GM23338 (cell line): Measurements from ENCODE around the gene NUCKS1. TPM values are rescaled to one million over a fixed set of nuclear protein-coding genes. Genes with fewer than 3 reads are reported as not detected.

ENCODE experiments used
- ATAC-seq: fragments of 200-7000 bp; cut with Tn5 transposase; 3 replicates; pipeline ENCODE4 v1.9.1; 2020
- DNase-seq: peaks from one replicate; pipeline ENCODE4 v3.0.0-alpha.2; 2015; ENCODE audit warnings: low spot score
- H2AFZ ChIP-seq: fragments of 200-600 bp; sonication (generic); 2 replicates; pipeline ENCODE4 v1.8.0; 2016; ENCODE audit warnings: antibody characterized with exemption, mild to moderate bottlenecking, moderate library complexity
- H3F3A ChIP-seq: fragments of 200-600 bp; sonication (generic); replicated peaks from 2 replicates; pipeline ENCODE4 v1.8.0; 2017; ENCODE audit warnings: antibody characterized with exemption, mixed run types, low read depth
- H3K27ac ChIP-seq: fragments of 200-600 bp; sonication (generic); 2 replicates; pipeline ENCODE4 v1.6.1; 2016; ENCODE audit warnings: low read depth
- H3K27me3 ChIP-seq: fragments of 200-600 bp; sonication (generic); 2 replicates; pipeline ENCODE4 v1.8.0; 2016; ENCODE audit warnings: mild to moderate bottlenecking, mixed run types, moderate library complexity; ENCODE audit not compliant: insufficient read depth
- H3K36me3 ChIP-seq: fragments of 200-600 bp; sonication (generic); 2 replicates; pipeline ENCODE4 v1.8.0; 2016; ENCODE audit warnings: mild to moderate bottlenecking; ENCODE audit not compliant: insufficient read depth
- H3K4me1 ChIP-seq: fragments of 200-600 bp; sonication (generic); 2 replicates; pipeline ENCODE4 v1.8.0; 2016; ENCODE audit warnings: mild to moderate bottlenecking, moderate library complexity; ENCODE audit not compliant: insufficient read depth
- H3K4me2 ChIP-seq: fragments of 200-600 bp; sonication (generic); 2 replicates; pipeline ENCODE4 v1.7.1; 2017; ENCODE audit warnings: mixed run types
- H3K4me3 ChIP-seq: fragments of 200-600 bp; sonication (generic); 2 replicates; pipeline ENCODE4 v1.6.1; 2016; ENCODE audit warnings: mixed run types
- H3K79me2 ChIP-seq: fragments of 200-600 bp; sonication (generic); replicated peaks from 2 replicates; pipeline ENCODE4 v1.8.0; 2017; ENCODE audit warnings: mild to moderate bottlenecking; ENCODE audit not compliant: insufficient read depth
- H3K9me2 ChIP-seq: fragments of 200-600 bp; sonication (generic); 2 replicates; pipeline ENCODE4 v1.8.0; 2017; ENCODE audit not compliant: insufficient read depth
- H4K20me1 ChIP-seq: fragments of 200-600 bp; sonication (generic); replicated peaks from 2 replicates; pipeline ENCODE4 v1.8.0; 2017; ENCODE audit warnings: mild to moderate bottlenecking; ENCODE audit not compliant: insufficient read depth
- H3K27ac Mint-ChIP-seq: 2 replicates; pipeline ENCODE4 v1.8.0; 2020; ENCODE audit warnings: inconsistent platforms, mild to moderate bottlenecking, moderate library complexity, mixed read lengths
- H3K27me3 Mint-ChIP-seq: 3 replicates; pipeline ENCODE4 v1.8.0; 2022; ENCODE audit warnings: low read depth, mild to moderate bottlenecking, moderate library complexity, mixed read lengths, inconsistent platforms; ENCODE audit not compliant: insufficient read depth, poor library complexity
- H3K36me3 Mint-ChIP-seq: 3 replicates; pipeline ENCODE4 v1.8.0; 2021; ENCODE audit warnings: low read depth, mild to moderate bottlenecking, inconsistent platforms, moderate library complexity, mixed read lengths
- H3K4me1 Mint-ChIP-seq: 3 replicates; pipeline ENCODE4 v1.8.0; 2020; ENCODE audit warnings: mild to moderate bottlenecking, inconsistent platforms, mixed read lengths
- H3K4me3 Mint-ChIP-seq: 3 replicates; pipeline ENCODE4 v1.8.0; 2021; ENCODE audit warnings: moderate library complexity, mild to moderate bottlenecking, inconsistent platforms, mixed read lengths
- H3K9me3 Mint-ChIP-seq: 3 replicates; pipeline ENCODE4 v1.8.0; 2020; ENCODE audit warnings: moderate library complexity, mild to moderate bottlenecking, inconsistent platforms, mixed read lengths
- EZH2 ChIP-seq: fragments of 200-600 bp; sonication (generic); IDR thresholded peaks from one replicate; pipeline ENCODE4 v1.8.0; 2017; ENCODE audit warnings: antibody characterized with exemption, mild to moderate bottlenecking, low read depth; ENCODE audit not compliant: unreplicated experiment
- JUNB ChIP-seq: IDR thresholded peaks from one replicate; pipeline ENCODE4 v1.6.1; 2016; ENCODE audit warnings: antibody characterized with exemption; ENCODE audit not compliant: unreplicated experiment
- ZNF114 ChIP-seq: fragments of 250-450 bp; sonication (Bioruptor Pico); IDR thresholded peaks from 2 replicates; pipeline ENCODE4 v1.5.0; 2020; ENCODE audit warnings: mild to moderate bottlenecking, moderate library complexity
- polyA plus RNA-seq: library from polyadenylated mRNA; unstranded; fragments of >200 nt; fragmentation: Nextera tagmentation; extraction: Ambion mirVana; gene quantifications from 2 replicates; pipeline ENCODE4 v1.2.1, GENCODE V29; 2016
- total RNA-seq: library from RNA; depleted of rRNA; stranded (reverse); fragments of >200 nt; shearing (Covaris generic); gene quantifications from 2 replicates; pipeline ENCODE4 v1.2.3, GENCODE V29; 2014
- TF ChIP-seq, protein P1 (sequence below): fragments of 250-450 bp; sonication (Bioruptor Pico); IDR thresholded peaks from 2 replicates; pipeline ENCODE4 v1.5.0; 2020; ENCODE audit warnings: mild to moderate bottlenecking, moderate library complexity

Gene NUCKS1
- total and polyA plus RNA-seq, 2 experiments from 2014 or later: 255 to 307 TPM

DNA sequence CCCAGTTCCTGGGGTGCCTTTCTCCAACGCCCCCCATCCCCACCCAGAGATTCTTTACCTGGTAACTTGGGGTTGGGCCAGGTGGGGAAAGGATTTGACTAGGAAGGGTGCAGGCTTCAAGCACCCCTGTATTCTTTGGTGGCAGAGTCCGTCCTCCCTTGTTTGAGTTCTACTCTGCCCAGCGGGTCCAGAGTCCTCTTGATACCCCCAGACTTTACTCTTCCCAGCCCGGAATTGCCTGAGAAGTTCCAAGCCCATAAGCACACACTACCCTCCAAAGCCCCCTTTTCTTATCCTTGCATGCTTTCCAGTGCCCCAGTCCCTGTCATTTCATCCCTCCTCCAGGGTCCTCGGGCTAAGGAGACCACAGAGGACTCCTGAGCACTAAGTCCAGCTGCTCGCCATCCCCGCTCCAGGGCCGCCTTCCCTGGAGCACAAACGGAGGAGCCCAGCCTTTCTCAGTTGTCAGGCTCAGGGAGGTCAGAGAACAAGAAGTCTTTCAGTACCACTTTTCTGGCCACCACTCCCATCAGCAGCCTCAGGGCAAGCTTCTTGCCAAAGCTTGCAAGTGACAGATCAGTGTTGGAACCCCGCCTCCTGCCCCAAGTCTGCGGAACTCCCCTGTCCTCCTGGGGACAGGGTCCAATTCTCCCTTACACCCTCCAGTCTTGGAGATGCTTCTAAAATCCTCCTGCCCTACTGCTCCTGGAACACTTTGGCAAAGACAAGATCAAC is 81.9 kb downstream of the NUCKS1 start (continued):
- TF ChIP-seq, protein P1, sequence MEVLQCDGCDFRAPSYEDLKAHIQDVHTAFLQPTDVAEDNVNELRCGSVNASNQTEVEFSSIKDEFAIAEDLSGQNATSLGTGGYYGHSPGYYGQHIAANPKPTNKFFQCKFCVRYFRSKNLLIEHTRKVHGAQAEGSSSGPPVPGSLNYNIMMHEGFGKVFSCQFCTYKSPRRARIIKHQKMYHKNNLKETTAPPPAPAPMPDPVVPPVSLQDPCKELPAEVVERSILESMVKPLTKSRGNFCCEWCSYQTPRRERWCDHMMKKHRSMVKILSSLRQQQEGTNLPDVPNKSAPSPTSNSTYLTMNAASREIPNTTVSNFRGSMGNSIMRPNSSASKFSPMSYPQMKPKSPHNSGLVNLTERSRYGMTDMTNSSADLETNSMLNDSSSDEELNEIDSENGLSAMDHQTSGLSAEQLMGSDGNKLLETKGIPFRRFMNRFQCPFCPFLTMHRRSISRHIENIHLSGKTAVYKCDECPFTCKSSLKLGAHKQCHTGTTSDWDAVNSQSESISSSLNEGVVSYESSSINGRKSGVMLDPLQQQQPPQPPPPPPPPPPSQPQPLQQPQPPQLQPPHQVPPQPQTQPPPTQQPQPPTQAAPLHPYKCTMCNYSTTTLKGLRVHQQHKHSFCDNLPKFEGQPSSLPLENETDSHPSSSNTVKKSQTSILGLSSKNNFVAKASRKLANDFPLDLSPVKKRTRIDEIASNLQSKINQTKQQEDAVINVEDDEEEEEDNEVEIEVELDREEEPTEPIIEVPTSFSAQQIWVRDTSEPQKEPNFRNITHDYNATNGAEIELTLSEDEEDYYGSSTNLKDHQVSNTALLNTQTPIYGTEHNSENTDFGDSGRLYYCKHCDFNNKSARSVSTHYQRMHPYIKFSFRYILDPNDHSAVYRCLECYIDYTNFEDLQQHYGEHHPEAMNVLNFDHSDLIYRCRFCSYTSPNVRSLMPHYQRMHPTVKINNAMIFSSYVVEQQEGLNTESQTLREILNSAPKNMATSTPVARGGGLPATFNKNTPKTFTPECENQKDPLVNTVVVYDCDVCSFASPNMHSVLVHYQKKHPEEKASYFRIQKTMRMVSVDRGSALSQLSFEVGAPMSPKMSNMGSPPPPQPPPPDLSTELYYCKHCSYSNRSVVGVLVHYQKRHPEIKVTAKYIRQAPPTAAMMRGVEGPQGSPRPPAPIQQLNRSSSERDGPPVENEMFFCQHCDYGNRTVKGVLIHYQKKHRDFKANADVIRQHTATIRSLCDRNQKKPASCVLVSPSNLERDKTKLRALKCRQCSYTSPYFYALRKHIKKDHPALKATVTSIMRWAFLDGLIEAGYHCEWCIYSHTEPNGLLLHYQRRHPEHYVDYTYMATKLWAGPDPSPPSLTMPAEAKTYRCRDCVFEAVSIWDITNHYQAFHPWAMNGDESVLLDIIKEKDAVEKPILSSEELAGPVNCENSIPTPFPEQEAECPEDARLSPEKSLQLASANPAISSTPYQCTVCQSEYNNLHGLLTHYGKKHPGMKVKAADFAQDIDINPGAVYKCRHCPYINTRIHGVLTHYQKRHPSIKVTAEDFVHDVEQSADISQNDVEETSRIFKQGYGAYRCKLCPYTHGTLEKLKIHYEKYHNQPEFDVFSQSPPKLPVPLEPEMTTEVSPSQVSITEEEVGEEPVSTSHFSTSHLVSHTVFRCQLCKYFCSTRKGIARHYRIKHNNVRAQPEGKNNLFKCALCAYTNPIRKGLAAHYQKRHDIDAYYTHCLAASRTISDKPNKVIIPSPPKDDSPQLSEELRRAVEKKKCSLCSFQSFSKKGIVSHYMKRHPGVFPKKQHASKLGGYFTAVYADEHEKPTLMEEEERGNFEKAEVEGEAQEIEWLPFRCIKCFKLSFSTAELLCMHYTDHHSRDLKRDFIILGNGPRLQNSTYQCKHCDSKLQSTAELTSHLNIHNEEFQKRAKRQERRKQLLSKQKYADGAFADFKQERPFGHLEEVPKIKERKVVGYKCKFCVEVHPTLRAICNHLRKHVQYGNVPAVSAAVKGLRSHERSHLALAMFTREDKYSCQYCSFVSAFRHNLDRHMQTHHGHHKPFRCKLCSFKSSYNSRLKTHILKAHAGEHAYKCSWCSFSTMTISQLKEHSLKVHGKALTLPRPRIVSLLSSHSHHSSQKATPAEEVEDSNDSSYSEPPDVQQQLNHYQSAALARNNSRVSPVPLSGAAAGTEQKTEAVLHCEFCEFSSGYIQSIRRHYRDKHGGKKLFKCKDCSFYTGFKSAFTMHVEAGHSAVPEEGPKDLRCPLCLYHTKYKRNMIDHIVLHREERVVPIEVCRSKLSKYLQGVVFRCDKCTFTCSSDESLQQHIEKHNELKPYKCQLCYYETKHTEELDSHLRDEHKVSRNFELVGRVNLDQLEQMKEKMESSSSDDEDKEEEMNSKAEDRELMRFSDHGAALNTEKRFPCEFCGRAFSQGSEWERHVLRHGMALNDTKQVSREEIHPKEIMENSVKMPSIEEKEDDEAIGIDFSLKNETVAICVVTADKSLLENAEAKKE (CRISPR knock-in tag): no peak
- TF ChIP-seq EZH2: no peak

DNA sequence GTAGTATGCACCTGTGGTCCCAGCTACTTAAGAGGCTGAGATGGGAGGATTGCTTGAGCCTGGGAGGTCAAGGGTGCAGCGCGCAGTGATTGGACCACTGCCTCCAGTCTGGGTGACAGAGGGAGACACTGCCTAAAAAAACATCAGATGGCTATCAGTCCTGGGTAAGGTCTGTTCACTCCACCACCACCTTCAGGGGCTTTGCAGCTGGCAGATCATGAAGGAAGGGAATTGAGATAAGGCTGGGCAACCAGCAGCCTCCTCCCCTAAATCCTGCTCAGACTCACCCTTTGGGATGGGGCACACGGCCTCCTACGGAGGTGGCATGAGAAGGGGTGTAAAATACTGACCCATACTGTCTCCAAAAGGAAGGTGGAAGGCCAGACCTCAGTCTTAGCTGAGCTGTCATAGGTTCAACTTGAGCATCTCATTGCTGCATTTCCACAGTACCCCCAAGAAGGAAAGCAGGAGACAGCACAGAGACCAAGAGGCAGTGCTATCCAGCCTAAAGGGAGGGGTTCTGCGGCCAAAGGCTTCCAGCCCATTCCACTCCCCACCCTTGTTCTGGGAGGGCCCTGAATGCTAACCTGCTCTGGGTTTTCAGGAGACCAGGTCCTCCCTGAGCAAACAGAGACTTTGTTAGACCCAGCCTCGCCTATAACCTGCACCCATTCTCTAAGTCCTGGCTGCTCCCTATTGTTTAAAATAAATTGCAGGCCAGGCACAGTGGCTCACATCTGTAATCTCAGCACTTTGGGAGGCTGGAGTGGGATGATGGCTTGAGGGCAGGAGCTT is 83.4 kb downstream of the NUCKS1 start:
- H3K79me2 ChIP-seq: peaks cover 28% of the 10 kb centered on the region

More for the DNA sequence above, 83.4 kb downstream of the NUCKS1 start:
- no peak overlapping the region for H3K4me2 ChIP-seq
- no peaks in the 10 kb centered on the region; the same call in 1 of the 2 replicates for H4K20me1 ChIP-seq
- ATAC-seq (no peak), DNase-seq (no peak)
- Mint-ChIP-seq H3K4me1 (peaks cover 63% of the 10 kb centered on the region), H3K27ac (no peak overlapping the region), H3K9me3 (no peaks in the 10 kb centered on the region), H3K27me3 (peaks cover 17% of the 10 kb centered on the region), H3K4me3 (no peak overlapping the region), H3K36me3 (peaks cover 6% of the 10 kb centered on the region; the same call in 2 of the 3 replicates)
- no peaks in the 10 kb centered on the region for H3K36me3 ChIP-seq
- H3K4me3 ChIP-seq: no peak overlapping the region
- TF ChIP-seq ZNF114 (CRISPR knock-in tag) (no peak), JUNB (no peak)
- H3K9me2 ChIP-seq: no peaks in the 10 kb centered on the region
- H3K27me3 ChIP-seq: no peaks in the 10 kb centered on the region
- 0 out of 2 replicates have a peak, but pooled peaks cover 5% of the 10 kb centered on the region for H3F3A ChIP-seq
- peaks cover 36% of the 10 kb centered on the region for H3K4me1 ChIP-seq
- no peak overlapping the region; the same call in 1 of the 2 replicates for H3K27ac ChIP-seq
- H2AFZ ChIP-seq: no peak overlapping the region
